Measurements from ENCODE around the gene VAMP2.

VAMP2 gene, protein sequence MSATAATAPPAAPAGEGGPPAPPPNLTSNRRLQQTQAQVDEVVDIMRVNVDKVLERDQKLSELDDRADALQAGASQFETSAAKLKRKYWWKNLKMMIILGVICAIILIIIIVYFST

DNA sequence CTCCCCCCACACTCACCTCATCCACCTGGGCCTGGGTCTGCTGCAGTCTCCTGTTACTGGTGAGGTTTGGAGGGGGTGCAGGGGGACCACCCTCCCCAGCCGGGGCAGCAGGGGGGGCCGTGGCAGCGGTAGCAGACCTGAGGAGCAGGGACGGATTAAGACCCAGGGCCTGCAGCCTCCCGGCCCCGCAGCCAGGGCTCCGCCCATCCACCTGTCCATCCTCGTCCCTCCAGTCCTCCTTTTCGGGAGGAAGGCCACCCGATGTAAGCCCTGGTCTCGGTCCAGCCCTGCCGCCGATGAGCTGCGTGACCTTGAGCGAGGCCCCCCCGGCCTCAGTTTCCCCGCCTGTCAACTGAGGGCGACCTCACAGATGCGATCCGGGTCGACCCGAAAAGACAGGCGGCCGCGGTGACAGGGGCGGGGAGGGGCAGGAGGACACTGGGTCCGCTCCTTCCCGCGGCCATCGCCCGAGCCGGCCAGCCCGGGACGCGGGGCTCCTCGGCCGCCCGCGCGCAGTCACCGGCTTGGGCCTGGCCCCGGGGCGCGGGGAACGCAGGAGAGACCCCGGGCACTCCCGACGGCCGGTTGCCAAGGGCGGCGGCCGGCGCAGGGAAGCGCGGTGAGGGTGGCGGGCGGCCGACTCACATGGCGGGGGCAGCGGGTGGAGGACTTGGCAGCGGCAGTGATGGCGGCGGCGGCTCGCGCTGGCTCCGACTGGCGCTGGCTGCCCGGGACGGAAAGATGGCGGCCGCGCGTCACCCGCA is at the start of gene VAMP2:
VAMP2 (minus strand) TSS at position 716 of the 764 bp plus-strand sequence; CDS start at position 647, 69 bp downstream.
- DNase-seq (ENCODE audit: low read depth in 2 of 2), result peak in 1 of 2 donors; percentile 61

DNA sequence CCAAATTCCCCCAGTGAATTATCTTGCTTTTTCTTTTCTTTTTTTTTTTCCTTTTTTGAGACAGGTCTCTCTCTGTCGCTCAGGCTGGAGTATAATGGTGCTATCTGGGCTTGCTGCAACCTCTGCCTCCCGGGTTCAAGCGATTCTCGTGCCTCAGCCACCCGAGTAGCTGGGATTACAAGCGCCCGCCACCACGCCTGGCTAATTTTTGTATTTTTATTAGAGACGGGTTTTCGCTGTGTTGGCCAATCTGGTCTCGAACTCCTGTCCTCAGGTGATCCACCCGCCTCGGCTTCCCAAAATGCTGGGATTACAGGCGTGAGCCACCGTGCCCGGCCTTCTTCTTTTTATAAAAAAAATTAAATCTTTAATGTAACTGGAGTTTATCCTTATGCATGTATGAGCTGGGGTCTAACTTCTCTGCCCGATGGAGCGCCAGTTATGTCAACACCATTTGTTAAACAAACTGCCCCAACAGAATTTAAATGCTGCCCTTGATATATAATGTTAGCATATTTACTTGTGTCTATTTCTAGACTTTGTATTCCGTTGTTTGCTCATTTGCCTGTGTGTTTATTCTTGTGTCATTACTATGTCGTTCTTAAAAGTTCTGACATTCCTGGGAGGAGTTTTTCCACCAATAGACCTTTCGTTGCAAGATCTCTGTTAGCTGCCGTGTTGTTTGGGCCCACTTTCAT is 48.2 kb upstream of the VAMP2 start:
- no peak for DNase-seq (ENCODE audit: low read depth in 2 of 2)

DNA sequence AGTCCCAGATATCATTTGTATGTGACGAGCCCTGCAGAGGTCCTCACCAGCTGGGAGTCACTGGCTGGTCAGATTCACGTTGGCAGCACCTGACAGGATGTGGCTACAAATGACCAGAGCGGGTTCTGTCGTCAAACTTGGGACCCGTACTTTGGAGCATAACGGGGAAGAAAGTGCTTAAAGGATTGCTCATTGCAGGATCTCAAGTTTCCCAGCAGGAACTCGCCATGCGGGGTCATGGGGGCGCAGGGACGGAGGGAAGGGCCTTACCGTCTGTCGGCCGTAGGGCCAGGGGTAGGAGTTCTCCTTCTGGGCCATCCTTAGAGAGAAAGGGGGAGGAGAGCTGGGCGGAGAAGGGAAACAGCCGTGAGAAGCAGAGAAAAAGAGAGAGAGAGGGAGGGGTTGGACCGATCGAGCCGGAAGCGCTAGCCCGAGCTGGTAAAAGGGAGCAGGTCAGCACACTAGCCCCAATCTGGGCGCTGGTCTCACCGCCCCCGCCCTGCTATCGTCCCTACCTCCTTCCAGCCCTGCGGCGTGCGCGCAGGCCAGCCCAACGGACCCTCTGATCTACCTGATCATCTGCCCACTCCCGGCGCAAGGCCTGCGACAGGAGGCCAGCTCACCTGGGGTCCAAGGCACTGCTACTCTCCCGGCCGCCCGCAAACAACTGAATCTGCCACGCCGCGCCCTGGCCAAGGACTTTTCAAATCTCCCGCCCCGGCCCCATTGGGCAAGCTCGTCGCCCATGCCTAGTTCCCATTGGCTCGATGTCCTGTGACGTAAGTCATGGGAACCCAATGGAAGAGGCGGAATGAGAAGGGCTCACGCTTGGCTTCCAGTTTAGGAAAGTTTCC is 47.4 kb upstream of the VAMP2 start, which contains the start of gene AURKB:
AURKB (minus strand) TSS at position 669 of the 854 bp plus-strand sequence; CDS start at position 318, 351 bp downstream.
- peak; percentile 82 to 88 for DNase-seq (ENCODE audit: low read depth in 2 of 2)

DNA sequence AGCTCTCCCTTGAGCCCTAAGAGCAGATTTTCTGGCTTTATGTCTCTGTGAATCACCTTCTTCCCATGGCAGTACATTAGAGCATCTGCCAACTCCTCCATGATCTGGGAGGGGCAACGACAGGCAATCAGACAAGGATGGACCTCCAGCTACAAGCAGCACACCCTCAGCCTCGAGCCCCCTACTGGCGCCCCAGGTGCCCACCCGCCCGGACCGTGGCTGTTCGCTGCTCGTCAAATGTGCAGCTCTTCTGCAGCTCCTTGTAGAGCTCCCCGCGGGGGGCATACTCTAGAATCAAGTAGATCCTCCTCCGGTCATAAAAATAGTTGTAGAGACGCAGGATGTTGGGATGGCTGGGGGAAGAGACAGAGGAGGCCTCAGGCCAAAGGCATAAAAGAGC is 43.8 kb upstream of the VAMP2 start:
- DNase-seq (ENCODE audit: low read depth in 2 of 2), result no peak

DNA sequence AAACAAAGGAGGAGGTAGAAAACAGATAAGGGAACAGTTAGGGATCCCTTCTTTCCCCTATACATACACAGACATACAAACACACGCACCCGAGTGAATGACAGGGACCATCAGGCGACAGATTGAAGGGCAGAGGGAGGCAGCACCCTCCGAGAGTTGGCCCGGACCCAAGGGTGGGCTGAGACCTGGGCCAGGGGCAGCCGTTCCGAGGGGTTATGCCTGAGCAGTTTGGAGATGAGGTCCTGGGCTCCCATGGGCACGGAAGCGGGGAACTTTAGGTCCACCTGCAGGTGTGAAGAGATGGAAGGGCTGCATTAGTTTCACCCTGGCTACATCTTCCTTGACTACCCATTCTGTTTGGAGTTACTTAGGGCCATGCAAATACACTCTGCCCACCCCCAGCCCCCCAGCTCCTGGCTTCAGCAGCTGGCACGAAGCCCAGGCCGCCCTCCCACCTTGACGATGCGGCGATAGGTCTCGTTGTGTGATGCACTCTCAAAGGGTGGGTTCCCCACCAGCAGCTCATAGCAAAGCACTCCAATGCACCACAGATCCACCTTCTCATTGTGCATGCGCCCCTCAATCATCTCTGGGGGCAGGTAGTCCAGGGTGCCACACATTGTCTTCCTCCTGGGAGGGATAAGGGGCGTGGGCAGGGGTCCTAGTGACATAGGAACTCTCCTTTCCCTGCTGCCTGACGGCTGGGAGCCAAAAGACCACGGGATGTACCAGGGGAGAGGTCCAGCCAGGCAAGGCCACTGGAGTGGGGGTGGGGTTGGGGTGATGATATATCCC is 42.2 kb upstream of the VAMP2 start:
- DNase-seq (ENCODE audit: low read depth in 2 of 2), result no peak

DNA sequence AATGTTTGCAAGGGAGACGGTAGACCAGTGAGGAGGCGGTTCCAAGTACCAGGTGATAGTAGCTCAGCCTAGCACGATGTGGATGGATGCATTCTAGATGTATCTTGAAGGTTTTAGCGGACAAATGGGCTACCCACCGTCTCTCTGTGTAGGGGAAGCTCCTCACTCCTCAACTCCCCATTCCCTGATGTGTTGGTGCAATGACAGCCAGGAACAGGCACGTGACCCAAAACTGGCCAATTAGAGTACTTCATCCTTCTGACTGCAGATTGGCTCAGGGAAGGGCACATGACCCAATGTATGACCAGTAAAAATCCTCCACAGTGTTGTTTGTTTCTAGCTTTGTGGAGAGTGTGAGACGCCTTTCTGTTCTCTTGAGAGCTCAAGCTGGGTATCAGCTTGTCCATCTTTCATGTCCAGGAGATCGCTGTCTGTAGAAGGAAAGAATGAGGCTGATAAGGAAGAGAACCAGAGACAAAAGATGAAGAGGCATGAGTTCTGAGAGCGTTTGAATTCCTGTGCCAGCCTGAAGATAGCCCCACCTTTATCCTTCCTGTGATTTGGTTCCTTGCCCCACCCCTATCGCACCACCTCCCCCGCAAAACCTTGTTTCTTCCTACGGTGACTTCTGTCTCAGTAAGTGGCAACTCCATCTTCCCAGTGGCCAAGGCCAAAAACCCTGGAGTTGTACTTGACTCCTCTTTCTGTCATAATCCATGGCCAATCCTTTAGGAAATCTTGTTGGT is 29.5 kb upstream of the VAMP2 start:
- DNase-seq (ENCODE audit: low read depth in 2 of 2), result no peak

DNA sequence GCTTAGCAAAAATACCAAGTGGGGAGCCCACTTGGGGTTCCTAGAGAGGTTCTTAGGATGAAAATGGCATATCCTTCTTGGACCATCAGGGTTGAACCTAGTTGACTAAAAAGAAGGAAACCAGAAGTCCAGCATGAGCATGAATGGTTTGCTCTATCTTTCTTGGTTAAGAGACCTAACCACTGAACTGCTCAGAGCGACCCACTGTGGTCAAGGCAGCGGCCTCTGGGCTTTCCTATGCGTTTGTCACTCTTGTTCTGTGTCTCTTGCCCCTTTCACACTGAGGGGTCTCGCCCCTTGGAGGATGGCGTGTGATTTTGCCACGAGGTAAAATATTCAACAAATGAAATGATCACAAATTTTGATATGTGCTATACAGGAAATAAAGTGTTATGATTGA is 27.8 kb upstream of the VAMP2 start:
- no peak for DNase-seq (ENCODE audit: low read depth in 2 of 2)

DNA sequence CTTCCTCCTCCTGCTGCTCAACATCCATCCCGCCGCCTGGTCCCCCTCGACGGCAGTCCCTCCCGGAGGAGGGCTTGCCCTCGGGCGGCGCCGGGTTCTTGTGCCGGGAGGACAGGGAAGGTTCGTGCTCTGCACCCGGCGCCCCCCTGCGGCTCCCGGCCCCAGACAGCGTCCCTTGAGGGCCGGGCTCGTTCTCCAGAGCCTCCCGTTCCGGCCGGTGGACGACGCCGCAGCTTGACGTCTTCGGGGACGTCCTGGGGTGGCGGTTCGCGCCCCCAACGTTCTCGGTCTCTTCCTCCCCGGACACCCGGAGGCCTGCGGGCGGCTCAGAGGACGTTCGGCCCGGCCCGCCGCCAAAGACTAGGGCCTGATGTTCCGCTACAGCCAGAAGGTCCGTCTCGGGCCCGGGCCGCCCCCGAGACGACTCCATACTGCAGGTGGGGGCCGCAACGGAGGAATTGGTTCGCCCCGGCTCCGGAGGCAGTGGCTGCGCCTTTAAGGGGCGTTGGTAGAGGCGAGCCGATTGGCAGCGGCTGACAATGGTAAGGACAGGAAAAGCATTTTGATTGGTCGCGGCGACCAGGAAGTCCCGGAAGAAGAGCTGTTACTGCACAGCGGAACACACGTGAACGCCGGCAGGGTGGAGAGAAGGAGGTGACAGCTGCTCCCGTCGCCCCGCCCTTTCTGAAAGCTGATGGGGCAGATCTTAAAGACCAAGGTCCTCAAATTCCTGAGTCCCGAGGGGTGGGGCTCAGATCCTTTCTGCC is 27.1 kb upstream of the VAMP2 start, which contains the start of gene BORCS6:
BORCS6 (minus strand) TSS at position 470 of the 767 bp plus-strand sequence; CDS start at position 430, 40 bp downstream.
- DNase-seq (ENCODE audit: low read depth in 2 of 2), result peak; percentile 90 to 94

DNA sequence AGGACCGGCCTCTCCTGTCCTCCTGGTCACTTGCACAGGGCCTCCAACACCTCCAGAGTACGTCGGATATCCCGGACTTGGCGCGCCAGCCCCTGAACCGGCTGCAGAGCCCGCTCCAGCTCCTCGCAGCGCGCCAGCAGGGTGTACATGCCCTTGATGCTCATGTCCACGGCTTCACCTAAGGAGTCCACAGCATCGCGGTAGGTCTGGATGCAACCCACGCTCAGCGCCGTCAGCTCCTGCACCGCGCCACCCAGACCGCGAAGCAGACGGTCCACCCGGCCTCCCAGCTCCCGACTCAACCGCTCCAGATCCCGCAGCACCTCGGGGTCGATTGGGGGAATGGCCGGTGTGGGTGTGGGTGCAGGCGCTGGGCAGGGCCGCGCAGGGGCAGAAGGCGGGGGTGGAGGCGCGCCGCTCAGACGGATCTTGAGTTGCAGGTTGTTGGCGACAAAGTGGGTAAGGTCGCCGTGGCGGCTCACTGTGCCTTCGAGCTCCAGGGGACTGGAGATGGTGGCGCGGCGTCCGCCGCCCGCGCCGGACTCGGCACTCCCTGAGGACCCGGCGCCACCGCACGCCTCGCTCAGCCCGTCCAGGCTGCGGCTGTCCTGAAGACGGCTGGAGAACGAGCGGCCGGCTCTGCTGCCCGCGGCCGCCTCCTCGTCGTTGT is 26.4 kb upstream of the VAMP2 start:
- DNase-seq (ENCODE audit: low read depth in 2 of 2), result no peak

DNA sequence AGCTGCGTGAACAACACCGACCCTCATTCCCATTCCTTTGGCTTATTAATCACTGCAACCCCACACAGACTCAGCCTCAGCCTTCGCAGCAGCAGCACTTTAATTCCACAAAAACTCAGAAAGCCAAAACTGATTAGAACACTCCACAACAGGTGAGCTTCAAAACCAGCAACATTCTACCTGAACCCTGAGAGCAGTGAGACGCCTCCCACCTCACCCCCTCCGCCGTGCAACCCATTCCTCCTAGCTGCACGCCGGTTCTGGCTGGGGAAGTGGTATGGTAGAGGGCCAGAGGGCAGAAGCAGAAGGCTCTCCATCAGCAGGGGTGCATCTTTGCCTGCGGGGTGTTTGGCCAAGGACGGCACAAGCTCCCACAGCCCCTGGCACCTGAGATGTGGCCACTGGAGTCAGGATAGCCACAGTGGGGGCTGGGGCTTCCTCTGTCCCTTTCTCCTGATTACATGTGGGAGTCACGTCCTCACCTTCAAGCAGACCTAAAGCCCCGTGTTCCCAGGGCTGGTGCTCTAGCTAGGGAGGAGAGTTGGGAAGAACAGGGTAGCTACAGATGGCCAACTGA is 25.6 kb upstream of the VAMP2 start:
- DNase-seq (ENCODE audit: low read depth in 2 of 2), result no peak

DNA sequence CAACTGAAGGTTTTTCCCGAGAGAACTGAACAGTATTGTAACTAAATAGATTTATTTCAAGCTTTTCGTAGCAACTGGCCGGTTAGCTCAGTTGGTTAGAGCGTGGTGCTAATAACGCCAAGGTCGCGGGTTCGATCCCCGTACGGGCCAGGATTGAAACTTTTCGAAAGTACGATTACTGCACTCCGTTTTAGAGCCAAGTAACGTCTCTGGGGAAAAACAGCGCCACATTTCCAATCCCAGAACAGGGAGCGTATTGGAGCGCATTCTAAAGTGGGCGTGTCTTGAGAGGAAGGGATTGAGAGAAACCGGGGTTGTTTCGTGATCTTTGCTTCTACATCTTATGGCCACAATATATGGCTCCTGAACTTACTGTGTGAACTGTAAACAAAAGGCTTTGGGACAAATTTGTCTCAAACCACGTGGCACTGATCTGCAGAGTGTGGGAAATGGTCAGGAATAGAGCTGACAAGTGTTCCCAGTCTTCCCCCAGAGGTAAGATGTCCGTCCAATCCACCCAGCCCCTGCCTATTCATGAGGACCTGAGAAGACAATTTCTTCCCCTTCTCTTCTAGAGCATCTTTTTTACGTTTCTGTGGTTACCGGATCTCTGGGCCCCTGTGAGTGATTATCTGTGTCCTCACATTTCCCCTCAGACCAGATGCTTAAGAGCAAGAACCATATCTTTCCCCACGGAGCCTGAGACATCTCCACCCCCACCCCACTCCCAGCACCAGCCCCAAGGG is 24.9 kb upstream of the VAMP2 start:
- peak; percentile 83 to 87 for DNase-seq (ENCODE audit: low read depth in 2 of 2)

DNA sequence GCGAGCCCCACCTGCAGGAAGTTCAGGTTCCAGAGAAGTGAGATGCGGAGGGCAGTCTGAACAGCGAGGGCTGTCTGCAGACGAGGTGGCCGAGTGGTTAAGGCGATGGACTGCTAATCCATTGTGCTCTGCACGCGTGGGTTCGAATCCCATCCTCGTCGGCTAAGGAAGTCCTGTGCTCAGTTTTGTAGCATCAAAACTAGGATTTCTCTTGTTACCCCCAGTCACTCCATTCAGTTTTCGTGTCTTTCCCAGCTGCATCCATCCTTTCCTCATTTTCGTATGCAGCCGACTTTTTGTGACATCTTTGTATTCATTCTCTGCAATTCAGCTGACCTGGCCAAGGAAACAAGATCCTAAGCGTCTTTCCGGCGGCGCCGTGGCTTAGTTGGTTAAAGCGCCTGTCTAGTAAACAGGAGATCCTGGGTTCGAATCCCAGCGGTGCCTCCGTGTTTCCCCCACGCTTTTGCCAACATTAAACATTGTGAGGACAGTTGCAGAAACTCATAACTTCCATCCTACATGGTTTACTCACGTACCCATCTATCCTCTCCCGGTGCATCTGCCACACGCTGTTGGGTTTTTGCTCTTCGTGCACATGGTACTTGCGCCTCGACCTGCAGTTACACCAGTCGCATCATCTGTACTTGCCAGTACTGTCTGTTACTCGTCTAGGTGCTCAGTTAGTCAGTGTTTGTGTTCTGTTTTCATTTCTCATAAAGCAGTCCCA is 24.2 kb upstream of the VAMP2 start:
- peak; percentile 86 for DNase-seq (ENCODE audit: low read depth in 2 of 2)

DNA sequence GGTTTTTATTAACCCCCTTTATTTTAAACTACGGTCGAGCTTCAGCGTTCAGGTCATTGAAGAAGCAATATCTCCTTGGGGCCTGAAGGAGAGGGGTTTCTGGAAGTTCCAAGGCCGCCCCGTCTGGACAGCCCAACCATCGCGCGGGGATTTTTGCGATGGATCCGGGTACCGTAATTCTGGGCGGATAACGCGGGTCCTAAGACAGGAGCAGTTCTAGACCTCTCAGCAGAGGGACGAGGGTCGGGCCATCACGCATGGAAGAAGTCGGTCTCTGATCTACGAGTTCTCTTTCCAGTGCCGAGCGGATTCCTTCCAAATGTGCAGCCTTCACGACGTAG is 23.7 kb upstream of the VAMP2 start:
- DNase-seq (ENCODE audit: low read depth in 2 of 2), result no peak

DNA sequence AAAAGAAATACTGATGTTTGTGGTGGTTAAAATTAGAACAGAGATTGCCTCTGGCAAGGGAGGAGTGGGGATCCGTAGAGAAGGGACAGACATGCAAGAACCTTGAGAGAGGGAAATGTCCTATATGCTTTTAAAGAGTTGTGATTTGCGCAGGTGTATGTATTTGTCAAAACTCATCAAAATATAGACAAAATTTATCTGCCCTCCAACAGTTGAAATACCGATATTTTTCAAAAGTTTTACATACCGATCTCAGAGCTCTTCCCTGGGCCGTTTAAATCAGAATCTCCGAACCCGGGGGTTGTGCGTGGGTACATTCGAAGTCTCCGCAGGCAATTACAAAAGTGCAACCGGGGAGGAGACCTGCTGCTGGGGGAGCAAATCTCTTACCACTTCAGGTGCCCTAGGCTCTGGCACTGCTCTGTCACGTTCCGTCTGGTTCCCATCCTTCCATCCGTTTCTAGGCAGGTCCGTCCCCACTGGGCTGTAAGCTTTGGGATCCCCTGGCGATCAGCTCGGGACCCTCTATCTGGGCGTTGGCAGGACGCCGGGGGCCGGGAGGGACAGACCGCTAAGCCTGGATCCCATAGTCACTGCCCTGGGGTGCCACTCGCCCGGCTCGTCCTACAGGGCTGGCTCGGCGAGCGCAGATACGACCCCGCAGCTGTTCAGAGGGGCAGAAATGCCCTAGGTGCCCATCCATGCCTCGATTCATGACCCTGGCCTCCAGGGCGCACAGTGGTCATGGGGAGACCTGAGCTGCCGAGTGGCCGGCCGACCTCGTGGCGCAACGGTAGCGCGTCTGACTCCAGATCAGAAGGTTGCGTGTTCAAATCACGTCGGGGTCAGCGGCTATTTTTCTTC is 23.1 kb upstream of the VAMP2 start:
- peak; percentile 81 to 90 for DNase-seq (ENCODE audit: low read depth in 2 of 2)

DNA sequence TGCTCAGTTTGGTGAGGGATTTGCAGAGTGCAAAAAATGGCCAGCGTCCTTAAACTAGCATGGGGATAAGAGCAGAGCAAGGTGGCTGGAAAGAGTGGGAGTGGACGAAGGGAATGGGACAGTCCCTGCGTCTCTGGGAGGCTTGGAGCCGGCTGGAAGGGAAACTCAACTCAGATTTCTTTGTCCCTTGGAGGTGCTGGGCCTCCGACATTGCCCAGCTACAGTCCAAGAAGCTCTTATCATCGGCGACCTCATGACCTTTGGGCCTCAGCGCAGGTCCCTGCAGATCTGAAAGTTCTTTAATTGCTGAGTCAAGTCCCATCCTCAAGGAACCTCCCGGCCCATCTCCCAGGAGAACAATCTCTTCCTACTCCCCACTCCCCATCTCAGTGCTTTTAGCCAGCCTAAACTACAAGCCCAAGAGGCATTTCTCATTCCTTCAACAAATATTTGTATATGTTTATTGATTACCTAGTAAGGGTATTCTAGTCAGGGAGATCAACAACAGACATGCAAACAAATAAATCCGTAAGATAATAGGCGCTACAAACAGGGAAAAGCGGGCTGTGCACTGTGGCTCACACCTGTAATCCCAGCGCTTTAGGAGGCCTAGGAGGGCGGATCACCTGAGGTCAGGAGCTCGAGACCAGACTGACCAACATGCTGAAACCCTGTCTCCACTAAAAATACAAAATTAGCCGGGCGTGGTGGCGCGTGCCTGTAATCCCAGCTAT is 14.4 kb upstream of the VAMP2 start:
- no peak for DNase-seq (ENCODE audit: low read depth in 2 of 2)
